Nephron progenitor cell (in vitro differentiated cells): ENCODE results near the gene ITGAV.

ENCODE experiments used
- DNase-seq: peaks from one replicate; pipeline ENCODE4 v3.0.0; 2021
- H3K27ac Mint-ChIP-seq: 2 replicates; pipeline ENCODE4 v1.8.0; 2021; ENCODE audit warnings: mild to moderate bottlenecking, moderate library complexity, mixed read lengths
- H3K27me3 Mint-ChIP-seq: 2 replicates; pipeline ENCODE4 v1.8.0; 2021; ENCODE audit warnings: mild to moderate bottlenecking, low read depth, mixed read lengths; ENCODE audit not compliant: poor library complexity
- H3K36me3 Mint-ChIP-seq: 2 replicates; pipeline ENCODE4 v1.8.0; 2021; ENCODE audit warnings: low read depth, mixed read lengths
- H3K4me1 Mint-ChIP-seq: 2 replicates; pipeline ENCODE4 v1.8.0; 2021; ENCODE audit warnings: mixed read lengths
- H3K4me3 Mint-ChIP-seq: 2 replicates; pipeline ENCODE4 v1.8.0; 2021; ENCODE audit warnings: mild to moderate bottlenecking, moderate library complexity, mixed read lengths
- H3K9me3 Mint-ChIP-seq: 2 replicates; pipeline ENCODE4 v1.8.0; 2021; ENCODE audit warnings: mild to moderate bottlenecking, moderate library complexity, mixed read lengths
- TF ChIP-seq, protein P1 (sequence below): fragments of 200-600 bp; sonication (generic); IDR thresholded peaks from 2 replicates; pipeline ENCODE4 v1.5.0; 2021; ENCODE audit warnings: antibody characterized with exemption

Gene ITGAV

GRCh38 chr2:186644791-186645190 lies 54.9 kb downstream of the ITGAV start:
- Mint-ChIP-seq H3K27ac (no peak overlapping the region), H3K36me3 (peaks cover 35% of the 10 kb centered on the region), H3K9me3 (no peaks in the 10 kb centered on the region), H3K4me3 (no peak overlapping the region), H3K27me3 (no peaks in the 10 kb centered on the region), H3K4me1 (peaks cover 4% of the 10 kb centered on the region)
- TF ChIP-seq, protein P1, sequence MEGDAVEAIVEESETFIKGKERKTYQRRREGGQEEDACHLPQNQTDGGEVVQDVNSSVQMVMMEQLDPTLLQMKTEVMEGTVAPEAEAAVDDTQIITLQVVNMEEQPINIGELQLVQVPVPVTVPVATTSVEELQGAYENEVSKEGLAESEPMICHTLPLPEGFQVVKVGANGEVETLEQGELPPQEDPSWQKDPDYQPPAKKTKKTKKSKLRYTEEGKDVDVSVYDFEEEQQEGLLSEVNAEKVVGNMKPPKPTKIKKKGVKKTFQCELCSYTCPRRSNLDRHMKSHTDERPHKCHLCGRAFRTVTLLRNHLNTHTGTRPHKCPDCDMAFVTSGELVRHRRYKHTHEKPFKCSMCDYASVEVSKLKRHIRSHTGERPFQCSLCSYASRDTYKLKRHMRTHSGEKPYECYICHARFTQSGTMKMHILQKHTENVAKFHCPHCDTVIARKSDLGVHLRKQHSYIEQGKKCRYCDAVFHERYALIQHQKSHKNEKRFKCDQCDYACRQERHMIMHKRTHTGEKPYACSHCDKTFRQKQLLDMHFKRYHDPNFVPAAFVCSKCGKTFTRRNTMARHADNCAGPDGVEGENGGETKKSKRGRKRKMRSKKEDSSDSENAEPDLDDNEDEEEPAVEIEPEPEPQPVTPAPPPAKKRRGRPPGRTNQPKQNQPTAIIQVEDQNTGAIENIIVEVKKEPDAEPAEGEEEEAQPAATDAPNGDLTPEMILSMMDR: no peak
- no peak for DNase-seq

- TF ChIP-seq, protein P1: no peak
- Mint-ChIP-seq H3K27ac (peak overlapping the region; percentile 56), H3K4me1 (peaks cover 4% of the 10 kb centered on the region), H3K9me3 (no peaks in the 10 kb centered on the region), H3K36me3 (peaks cover 35% of the 10 kb centered on the region), H3K4me3 (no peak overlapping the region), H3K27me3 (no peaks in the 10 kb centered on the region)
- no peak for DNase-seq
Measured at GRCh38 chr2:186645999-186646398, 56.1 kb downstream of the ITGAV start.

GRCh38 chr2:186648130-186648529 lies 58.3 kb downstream of the ITGAV start:
- TF ChIP-seq, protein P1: no peak
- DNase-seq: no peak
- Mint-ChIP-seq H3K27ac (no peak overlapping the region), H3K27me3 (no peaks in the 10 kb centered on the region), H3K4me1 (peaks cover 4% of the 10 kb centered on the region), H3K9me3 (no peaks in the 10 kb centered on the region), H3K4me3 (no peak overlapping the region), H3K36me3 (peaks cover 27% of the 10 kb centered on the region)

DNA sequence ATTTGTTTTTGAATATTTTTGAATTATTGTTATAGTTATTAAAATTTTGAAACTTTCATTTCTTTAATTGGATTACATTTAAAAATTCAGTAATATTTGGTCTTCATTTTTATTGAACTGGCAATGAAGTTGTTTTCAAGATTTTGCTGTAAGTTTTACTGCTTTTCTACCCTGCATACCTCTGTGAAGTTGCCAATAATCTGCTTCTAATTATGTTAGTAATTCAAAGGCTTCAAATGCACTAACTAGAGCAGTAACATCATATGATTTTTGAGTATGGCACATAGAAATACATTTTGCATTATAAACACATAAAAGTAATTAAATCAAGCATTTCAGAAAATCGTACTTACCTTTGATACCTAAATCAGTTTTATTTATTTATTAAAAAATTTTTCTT lies 63.7 kb downstream of the ITGAV start:
- Mint-ChIP-seq H3K4me1 (peaks cover 6% of the 10 kb centered on the region), H3K4me3 (no peak overlapping the region), H3K9me3 (no peaks in the 10 kb centered on the region), H3K36me3 (peaks cover 23% of the 10 kb centered on the region), H3K27ac (no peak overlapping the region), H3K27me3 (no peaks in the 10 kb centered on the region)
- TF ChIP-seq, protein P1: no peak
- no peak for DNase-seq

GRCh38 chr2:186659383-186659782 lies 69.5 kb downstream of the ITGAV start:
- H3K4me3 Mint-ChIP-seq: no peak overlapping the region
- peaks cover 32% of the 10 kb centered on the region for H3K36me3 Mint-ChIP-seq
- no peak for DNase-seq
- TF ChIP-seq, protein P1: no peak
- no peak overlapping the region for H3K27ac Mint-ChIP-seq
- H3K4me1 Mint-ChIP-seq: peaks cover 6% of the 10 kb centered on the region
- no peaks in the 10 kb centered on the region for H3K9me3 Mint-ChIP-seq
- H3K27me3 Mint-ChIP-seq: no peaks in the 10 kb centered on the region

DNA sequence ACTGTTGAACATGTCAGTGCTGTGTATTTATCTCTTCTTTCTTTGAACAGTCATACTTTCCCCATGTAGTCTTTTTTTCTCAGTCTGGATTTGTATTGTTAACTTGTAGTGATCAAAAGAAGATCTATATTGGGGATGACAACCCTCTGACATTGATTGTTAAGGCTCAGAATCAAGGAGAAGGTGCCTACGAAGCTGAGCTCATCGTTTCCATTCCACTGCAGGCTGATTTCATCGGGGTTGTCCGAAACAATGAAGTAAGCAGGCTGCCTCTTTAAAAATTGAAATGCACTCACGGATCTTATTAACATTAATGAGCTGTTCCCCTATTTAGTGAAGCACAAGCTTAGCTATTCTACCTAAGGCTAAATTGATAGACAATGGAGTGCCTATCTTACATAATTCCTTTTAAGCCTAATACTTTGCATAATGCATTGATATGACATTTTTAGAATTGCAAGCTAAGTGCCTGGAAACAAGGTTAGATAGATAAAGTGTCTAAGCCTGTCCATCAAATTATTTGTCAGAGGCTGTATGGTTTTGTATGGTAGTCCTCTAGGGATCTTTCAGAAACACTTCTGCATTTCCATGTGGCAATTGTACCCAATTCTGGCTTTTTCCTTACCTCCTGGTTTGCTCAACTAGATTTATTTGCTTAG lies 74.7 kb downstream of the ITGAV start:
- DNase-seq: no peak
- H3K27ac Mint-ChIP-seq: no peak overlapping the region
- H3K9me3 Mint-ChIP-seq: no peaks in the 10 kb centered on the region
- no peak overlapping the region for H3K4me3 Mint-ChIP-seq
- H3K4me1 Mint-ChIP-seq: no peaks in the 10 kb centered on the region
- peaks cover 47% of the 10 kb centered on the region for H3K36me3 Mint-ChIP-seq
- H3K27me3 Mint-ChIP-seq: no peaks in the 10 kb centered on the region
- TF ChIP-seq, protein P1: no peak
